NCI-H774 (cell line): ENCODE results near the gene APOH.
"Not testable (repeated sequence)": the region's sequence is repeated elsewhere in the genome, so short reads cannot be mapped to it uniquely, and the experiment has no call there.

ENCODE experiments used
- DNase-seq: peaks from one replicate; lab custom pipeline; 2025; lab: John Stamatoyannopoulos, UW

APOH gene, protein sequence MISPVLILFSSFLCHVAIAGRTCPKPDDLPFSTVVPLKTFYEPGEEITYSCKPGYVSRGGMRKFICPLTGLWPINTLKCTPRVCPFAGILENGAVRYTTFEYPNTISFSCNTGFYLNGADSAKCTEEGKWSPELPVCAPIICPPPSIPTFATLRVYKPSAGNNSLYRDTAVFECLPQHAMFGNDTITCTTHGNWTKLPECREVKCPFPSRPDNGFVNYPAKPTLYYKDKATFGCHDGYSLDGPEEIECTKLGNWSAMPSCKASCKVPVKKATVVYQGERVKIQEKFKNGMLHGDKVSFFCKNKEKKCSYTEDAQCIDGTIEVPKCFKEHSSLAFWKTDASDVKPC

DNA sequence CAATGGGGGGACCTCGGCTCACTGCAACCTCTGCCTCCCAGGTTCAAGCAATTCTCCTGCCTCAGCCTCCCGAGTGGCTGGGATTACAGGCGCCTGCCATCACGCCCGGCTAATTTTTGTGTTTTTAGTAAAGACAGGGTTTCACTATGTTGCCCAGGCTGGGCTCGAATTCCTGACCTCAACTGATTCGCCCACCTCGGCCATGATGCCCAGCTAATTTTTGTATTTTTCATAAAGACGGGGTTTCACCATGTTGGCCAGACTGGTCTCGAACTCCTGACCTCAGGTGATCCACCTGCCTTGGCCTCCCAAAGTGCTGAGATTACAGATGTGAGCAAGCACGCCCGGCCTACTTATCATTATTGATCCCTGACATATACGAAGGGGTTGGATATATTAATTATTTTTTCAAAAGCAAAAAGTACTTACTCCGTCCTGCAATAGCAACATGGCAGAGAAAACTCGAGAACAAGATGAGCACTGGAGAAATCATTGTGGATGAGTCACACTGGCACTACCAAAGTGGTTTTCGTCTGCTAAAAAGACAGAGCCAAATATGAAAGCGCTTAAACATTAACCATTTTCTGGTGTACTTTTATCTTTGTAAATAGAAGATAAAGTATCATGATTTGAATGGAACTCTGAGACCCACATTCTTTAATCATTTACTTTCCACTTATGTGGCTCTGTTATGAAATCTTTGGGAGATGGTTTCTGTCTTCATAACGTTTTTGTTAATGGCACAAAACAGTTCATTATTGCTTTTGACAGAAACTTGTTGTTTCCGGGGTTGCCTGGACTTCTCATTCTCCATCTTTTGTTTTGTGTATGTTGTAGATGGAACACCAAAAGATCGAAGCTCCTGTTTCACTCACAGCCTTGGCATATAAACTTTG is at the start of gene APOH:
Gene APOH (minus strand): TSS at position 529 of the 896 bp plus-strand sequence. CDS start 36 bp downstream, at position 493.
- DNase-seq: no peak

DNA sequence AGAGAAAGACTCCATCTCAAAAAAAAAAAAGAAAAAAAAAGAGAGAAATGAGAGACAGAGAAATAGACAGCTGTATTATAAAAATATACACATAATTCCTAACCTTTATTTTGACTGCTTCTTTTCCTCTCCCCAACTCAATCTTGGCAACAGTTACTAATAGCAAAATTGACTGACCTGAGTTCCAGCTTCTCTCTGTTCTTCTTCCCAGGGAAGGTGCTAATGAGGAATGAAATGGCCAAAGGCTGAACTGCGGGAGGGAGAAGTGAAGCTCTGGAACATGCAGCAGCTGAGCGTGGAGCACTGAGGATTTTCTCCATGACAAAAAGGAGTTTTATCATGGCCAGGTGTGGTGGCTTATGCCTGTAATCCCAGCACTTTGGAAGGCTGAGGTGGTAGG is 48.0 kb upstream of the APOH start:
- DNase-seq: no peak

DNA sequence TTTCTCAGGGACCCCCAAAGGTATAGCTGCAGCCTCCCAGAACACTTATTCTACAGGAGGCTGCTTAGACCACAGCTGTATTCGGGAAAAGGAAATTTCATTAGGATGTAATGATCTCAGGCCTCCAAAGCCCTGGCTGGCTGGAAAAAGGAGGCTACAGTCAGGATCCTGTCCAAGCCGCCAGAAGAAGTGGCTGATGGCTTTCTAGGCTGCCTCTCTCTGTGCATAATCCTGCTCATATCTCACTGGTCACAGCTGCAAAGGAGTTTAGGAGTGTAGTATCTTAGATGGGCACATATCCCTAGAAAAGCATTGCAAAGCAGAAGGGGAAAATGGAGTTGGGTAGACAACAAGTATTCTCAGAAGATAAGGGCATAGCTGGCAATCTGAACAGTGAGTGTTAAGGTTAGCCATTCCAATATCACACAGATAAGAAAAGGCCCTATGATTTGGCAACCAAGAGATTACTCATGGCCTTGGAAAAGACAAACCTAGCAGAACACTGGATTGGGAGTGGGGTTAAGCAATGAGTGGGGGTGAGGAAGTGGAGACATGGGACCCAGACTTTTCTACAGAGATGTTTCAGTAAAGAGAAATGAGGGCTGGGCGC is 47.2 kb upstream of the APOH start:
- no peak for DNase-seq

DNA sequence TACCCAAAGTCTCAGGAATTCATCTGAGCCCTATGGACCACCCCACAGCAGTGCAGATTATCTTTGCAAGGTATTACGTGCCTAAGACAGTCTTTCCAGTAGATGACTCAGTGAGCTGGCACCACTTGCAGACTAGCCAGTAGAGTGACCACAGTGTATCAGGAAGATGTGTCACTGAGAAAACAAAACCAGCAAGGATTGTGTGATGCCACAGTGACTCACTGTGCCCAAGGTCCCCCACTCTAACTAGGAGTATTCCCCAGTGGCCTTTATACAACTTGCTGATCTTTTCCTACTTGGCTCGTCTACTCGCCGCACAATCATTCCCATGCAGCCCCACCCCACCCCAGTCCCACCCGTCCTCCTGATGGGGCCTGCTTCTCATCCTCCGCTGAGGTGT is 46.4 kb upstream of the APOH start:
- no peak for DNase-seq

DNA sequence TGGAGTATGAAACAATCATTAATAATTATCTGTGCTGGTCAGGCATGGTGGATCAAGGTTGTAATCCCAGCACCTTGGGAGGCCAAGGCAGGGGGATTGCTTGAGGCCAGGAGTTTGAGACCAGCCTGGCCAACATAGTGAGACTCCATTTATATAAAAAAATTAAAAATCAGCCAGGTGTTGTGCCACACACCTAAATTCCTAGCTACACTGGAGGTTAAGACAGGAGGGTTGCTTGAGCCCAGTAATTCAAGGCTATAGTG is 44.3 kb upstream of the APOH start:
- DNase-seq: no peak

DNA sequence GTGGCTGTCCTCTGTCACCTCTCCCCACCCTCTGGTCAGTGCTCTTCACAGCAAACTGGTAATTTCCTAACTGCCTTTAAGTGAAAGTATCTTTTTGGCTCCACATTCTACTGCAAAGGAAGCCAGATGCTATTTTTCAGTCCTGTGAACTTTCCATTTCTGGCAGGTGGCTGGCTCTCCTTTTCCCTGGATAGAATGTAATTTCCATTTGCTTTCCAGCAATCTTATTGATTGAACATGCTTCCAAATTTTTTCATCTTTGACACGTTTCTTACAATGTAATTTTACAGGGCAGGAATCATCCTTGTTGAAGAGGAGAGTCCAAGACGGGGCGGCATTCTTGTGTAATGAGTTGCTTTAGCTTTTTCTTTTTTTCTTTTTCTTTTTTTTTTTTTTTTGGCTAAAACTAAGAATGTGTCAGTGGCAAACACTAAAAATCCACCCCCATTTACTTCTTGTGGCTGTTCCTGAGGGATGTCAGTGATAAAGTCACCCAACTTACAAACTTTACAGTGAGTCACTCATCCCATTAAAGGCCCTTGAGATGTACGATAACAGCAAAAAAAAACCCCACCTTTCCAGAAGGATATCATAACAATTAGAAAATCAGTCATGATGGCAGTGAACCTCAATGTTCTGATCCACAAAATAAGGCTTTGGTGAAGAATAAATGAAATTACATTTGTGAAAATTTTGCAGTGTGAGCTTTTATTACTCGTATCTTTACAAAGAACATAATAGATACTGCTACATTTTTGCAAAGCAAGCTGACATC is 43.8 kb upstream of the APOH start:
- no peak for DNase-seq

DNA sequence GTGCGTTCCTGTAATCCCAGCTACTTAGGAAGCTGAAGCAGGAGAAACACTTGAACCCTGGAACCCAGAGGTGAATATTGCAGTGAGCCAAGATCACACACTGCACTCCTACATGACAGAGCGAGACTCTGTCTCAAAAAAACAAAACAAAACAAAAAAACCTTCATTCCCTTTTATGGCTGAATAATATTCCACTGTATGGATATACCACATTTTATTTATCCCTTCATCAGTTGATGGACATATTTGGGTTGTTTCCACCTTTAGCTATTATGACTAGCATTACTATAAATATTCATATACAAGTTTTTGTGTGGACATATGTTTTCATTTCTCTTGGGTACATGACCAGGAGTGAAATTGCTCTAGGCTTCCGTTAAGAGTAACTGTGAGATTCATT is 42.3 kb upstream of the APOH start:
- DNase-seq: no peak

DNA sequence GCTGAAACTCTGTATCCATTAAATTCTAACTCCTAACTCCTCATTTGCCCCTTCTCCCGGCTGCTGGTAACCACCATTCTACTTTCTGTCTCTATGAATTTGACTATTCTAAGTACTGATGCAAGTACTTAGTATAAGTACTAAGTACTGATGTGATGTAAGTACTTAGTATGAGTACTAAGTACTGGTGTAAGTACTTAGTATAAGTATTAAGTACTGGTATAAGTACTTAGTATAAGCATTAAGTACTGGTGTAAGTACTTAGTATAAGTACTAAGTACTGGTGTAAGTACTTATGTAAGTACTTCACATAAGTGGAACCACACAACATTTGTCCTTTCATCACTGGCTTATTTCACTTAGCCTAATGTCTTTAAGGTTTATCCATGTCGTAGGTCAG is 40.9 kb upstream of the APOH start:
- DNase-seq: no peak

DNA sequence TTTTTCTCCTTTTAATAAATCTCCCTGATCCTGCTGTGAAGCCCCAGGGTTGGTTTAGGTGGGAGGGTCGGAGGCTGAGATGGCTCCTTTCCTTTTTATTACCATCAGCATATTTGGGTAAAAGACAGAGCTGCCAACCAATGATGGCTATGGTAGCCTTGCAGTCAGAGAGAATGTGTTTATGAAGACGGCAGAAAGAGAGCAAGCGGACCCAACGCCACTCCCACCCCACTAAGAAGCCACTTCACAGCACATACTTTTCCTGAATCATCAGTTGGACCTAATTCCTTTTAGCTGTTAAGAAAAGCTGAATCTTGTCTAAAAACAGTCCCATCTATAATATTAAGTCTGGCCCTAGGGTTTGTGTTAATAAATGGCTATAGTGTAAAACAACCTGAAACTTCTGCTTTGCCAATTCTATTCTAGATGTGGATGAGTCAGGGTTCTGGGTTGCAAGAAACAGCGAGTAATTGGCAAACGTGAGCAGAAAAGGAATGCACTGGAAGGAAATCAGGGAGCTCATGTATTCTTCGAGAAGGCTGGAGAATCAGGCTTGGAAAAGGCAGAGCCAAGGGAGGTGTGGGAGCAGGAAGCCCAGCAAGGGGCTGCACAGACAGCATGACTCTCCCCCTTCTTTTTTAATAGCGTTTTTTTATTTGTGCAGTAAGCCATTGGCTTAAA is 39.2 kb upstream of the APOH start:
- no peak for DNase-seq

DNA sequence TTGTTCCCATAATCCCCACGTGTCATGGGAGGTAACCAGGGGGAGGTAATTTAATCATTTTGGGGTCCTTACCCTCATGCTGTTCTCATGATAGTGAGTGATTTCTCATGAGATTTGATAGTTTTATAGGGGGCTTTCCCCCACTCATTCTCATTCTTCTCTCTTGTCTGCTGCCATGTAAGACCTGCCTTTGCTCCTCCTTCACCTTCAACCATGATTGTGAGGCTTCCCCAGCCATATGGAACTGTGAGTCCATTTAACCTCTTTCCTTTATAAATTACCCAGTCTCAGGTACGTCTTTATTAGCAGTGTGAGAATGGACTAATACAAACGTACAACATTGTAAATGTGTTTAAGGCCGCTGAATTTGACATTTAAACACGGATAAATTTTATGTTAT is 35.5 kb upstream of the APOH start:
- DNase-seq: no peak

DNA sequence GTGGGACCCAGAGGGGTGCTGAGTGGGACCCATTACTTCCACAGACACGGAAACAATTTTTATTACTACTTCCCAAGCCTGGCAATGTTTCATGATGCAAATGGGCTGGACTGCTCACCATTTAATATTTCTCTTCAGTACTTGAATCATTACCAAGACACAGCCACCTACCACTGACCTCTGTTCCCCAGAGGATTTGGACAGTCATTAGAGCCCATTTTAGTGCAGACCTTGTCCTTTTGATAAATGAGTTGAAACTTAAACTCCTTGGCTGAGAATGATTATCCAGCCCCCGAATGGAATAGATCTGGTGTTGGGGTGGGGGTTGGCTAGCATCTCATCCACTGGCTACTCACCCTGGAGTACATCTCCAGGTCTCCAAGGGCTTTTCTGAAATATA is 33.6 kb upstream of the APOH start:
- no peak for DNase-seq

DNA sequence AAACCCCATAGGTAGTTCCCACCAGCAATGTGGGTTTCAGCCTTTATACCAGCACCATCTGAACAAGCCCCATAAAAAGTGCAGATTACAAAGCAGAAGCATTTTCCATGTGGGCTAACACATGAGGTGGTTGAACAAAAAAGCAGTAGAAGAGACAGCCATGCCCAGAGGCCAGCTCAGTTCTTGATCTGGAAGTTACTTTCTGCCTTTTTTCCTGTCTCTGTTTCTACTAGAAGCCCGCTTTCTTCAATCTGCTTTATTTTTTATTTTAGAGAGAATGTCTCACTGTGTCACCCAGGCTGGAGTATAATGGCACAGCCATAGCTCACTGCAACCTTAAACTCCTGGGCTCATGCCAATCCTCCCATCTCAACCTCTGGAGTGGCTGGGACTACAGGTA is 31.5 kb upstream of the APOH start:
- no peak for DNase-seq

DNA sequence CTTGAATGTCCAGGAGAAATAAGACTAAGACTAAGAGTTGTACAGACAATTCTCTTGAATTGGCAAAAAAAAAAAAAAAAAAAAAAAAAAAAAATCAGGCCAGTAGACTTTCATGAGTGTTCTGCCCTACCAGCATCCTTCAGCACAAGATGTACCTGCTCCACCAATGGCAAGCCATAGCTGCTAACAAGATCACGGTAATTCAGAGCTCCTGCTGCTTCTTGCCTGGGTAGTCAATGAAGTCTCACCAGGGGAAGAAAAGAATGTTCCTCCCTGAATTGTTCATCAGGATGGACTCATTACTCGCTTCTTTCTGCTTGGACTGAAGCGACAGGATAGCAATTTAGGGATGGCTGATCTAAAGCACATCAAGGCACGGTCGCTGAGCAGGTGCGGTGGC is 31.1 kb upstream of the APOH start:
- DNase-seq: no peak

DNA sequence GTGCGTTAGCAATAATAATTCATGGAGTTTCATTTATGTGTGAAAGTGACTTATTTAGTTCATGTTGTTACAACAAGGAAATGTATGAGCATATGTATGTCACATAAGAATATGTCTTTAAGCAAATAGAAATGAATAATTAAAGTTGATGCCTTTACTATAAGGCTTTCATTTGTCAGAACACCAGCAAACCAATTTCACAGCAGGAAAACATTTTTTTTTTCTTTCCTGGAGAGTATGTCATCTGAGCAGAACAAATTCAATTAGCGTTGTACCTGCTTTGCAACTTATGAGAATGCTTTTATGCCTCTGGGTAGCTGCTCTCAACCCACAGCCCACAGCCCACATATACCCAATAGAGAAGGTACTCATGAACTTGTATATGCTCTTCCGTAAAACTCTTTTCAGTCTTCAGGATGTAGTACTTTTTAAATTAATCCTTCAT is 26.3 kb upstream of the APOH start:
- no peak for DNase-seq

DNA sequence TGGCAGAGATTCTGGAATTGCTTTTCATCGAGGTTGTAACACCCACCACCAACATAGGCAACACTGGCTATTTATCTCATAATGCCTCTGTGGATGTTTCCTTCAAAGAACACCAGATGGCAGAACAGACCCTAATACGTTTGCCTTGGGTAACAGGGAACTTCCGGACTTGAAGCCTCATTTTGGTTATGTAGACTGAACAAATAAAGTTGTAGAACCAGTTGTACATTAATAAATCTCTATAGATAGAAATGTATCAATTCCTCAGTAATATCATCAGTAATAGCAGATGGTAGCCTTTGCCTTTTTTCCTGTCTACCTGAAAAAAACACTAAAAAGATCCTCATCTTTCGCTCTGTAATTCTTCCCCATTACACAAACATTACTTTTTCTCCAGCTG is 25.9 kb upstream of the APOH start:
- DNase-seq: peak; percentile 77

DNA sequence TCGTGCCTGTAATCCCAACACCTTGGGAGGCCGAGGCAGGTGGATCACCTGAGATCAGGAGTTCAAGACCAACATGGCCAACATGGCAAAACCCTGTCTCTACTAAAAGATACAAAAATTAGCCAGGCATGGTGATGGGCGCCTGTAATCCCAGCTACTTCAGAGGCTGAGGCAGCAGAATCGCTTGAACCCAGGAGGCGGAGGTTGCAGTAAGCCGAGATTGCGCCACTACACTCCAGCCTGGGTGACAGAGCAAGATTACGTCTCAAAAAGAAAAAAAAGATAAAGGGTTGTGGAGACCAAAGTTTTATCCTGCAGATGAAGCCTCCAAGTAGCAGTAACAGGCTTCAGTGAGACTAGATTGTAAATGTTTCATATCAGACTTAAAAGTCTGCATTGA is 24.2 kb upstream of the APOH start:
- not testable (repeated sequence) for DNase-seq

DNA sequence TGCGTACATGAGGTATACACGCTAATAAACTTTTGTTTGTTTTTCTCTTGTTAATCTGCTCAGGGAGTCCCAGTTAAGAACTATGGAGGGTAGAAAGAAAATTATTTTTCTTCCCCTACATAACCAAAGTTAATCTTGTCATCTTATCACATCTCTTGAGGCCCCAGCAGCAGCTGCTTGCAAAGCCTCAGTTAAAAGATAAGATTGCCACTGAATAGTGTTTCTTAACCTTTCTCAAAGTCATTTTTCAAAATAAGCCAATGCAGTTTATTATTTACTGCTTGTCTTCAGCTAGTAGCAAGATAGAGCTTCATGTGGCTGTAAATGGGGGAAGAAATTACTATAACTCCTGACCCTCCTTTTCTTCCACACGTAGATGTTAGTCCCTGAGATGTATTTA is 21.5 kb upstream of the APOH start:
- no peak for DNase-seq

DNA sequence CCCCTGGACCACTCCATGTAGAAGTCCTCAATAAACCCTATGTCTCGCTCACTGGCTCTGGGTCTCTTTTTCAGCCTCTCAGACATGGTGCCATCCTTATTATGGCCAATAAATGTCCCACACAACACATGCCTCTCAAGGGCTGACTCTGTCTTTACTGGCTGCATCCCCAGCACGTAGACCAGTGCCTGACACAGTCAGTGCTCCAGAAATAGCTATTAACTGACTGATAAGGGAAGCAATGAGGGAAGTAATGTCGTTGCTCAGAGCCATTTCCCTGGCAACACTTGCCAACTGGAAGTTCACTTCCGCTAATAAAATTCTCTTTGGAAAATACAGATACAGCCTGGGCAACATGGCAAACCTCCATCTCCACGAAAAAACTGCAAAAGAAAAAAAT is 19.1 kb upstream of the APOH start:
- DNase-seq: no peak

DNA sequence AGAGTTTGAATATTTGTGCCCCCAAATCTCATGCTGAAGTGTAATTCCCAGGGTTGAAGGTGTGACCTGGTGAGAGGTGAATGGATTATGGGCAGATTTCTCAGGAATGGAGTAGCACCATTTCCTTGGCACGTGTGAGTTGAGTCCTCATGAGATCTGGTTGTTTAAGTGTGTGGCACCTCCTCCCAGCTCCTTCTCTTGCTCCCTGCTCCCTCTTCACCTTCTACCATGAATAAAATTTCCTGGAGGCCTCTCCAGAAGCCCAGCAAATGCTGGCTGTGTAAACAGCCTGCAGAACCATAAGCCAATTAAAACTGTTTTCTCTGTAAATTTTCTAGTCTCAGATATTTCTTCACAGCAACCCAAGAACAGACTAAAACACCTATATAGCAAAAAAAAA is 12.6 kb upstream of the APOH start:
- DNase-seq: no peak

DNA sequence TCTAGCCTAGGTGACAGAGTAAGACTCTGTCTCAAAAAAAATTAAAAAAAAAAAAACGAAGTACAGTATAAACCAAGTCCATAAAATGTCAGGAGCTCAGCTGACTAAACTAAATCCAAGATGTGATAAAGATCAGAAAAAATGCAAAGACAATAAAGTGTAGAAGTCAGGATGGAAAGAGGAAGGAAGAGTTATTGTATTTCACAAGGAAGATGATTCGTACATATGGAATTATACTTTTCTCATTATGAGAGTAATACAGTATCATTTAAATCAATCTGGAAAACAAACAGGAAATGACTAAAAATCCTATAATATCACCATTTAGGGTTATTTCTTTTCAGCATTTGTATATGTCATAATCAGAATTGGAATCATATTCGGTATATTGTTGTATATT is 11.4 kb upstream of the APOH start:
- DNase-seq: no peak

DNA sequence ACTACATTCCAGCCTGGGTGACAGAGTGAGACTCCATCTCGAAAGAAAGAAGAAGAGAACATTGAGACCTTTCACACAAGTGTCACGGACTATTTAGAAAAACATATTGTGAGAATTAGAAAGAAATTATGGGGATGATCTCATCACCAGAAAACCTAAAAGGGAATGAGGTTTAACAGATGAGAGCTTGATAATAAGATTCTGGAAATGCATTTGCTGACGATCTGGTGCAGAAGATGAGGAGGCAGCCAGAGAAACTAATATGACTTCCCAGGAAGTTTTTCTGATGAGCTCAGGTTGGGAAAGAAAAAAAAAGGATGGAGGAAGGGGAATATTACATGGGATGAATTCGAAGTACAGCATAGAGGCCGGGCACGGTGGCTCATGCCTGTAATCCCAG is 10.8 kb upstream of the APOH start:
- DNase-seq: no peak
